ENCODE measurements around the gene FBXO15. TPM values are rescaled to one million over a fixed set of nuclear protein-coding genes. Genes with fewer than 3 reads are reported as not detected.

Gene FBXO15
- total and polyA plus RNA-seq, 2 donors (not counting 1 experiment from before 2014, with no cell fraction given) = 0.77 to 0.83 TPM

DNA sequence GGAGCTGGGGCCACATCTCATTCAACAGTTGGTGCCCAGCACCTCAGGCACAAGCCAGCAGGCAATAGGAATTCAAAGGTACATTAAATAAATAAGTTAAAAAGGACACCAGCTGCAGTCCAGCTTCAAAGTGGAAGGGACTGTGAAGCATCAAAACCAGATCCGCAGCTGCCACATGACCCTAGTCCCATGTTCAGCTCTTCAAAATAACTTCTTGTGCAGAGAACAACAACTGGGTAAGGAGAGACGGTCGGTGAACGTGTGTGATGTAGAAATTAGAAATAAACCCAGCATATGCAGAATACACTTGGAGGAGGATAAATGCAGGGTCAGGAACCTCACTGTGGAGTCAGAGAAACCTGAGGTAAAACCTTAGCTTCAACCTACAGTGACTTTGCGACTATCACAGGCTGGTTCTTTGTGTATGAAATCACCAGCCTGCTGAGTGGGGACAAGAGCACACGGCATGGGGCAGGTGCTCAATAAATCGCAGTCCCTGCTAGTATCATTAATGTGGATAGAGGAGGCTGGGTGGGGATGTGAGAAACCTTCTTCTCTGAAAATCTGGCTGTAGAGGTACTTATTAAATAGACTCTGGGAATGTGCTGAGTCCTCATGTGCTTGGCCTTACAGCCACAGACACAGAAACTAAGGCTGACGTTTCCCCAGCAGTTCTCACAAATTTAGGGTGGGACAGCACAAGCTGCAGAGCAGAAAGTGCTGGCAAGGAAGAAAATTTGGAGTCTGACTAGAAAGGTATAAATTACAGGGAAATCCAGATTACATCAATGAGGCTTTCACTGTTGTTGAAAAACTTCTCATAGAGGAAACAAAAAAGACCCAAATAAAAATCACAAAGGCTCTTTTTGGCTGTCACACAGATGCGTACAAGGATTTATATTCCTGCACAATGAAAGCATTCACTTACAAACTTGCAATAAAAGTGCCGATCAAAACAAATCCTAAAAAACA is 20.7 kb downstream of the FBXO15 start:
- no peak overlapping the region for H3K4me3 ChIP-seq (replicated peaks in 1 of 4; ENCODE audit: control extremely low read depth in 1 of 4, insufficient read depth in 1 of 4, low read depth in 3 of 4, low read length in 4 of 4)

DNA sequence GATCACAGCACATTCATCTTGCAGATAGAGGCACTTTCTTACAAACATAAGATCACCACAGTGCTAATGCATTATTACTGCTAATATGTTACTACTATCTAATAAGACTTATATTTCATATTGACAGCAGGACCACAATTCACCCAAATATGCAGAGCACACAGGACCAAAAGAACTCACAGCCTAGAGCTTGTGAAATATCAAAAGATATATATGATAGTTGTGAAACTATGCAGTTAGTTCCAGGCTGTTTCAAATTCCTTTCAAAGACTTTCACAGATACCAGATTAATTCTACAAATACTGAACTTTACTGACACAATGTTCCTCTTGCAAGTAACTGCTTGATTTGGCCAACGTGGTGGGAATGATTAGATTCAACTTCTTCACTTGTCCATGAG is 23.0 kb downstream of the FBXO15 start:
- peaks cover 10% of the 10 kb centered on the region for H3K27me3 ChIP-seq (ENCODE audit: control insufficient read depth, insufficient read depth, low read length)
- DNase-seq (ENCODE audit: low read depth in 2 of 2) = no peak
- H3K4me3 ChIP-seq (replicated peaks in 1 of 4; ENCODE audit: control extremely low read depth in 1 of 4, insufficient read depth in 1 of 4, low read depth in 3 of 4, low read length in 4 of 4) = no peak overlapping the region
- H3K9ac ChIP-seq (ENCODE audit: insufficient read depth, low read length) = no peak overlapping the region
- H3K36me3 ChIP-seq (ENCODE audit: control insufficient read depth, insufficient read depth, low read length) = no peaks in the 10 kb centered on the region
- no peak overlapping the region for H3K27ac ChIP-seq (ENCODE audit: insufficient read depth, low read length)
- H3K4me1 ChIP-seq (ENCODE audit: control insufficient read depth, extremely low read depth, insufficient read depth, low read length) = no peaks in the 10 kb centered on the region
- no peak overlapping the region for H3K4me2 ChIP-seq (ENCODE audit: extremely low read depth, insufficient read depth, low read length)
- H4K20me1 ChIP-seq (ENCODE audit: control insufficient read depth, extremely low read depth, insufficient read depth, low read length) = no peaks in the 10 kb centered on the region
- H3K79me2 ChIP-seq (ENCODE audit: control insufficient read depth, insufficient read depth, low read length) = no peaks in the 10 kb centered on the region
- no peak overlapping the region for H2AFZ ChIP-seq (ENCODE audit: low read length)
- no peak for TF ChIP-seq EZH2 (IDR thresholded peaks at IDR 0.05; ENCODE audit: low read length, missing control alignments)
- TF ChIP-seq, protein P1, sequence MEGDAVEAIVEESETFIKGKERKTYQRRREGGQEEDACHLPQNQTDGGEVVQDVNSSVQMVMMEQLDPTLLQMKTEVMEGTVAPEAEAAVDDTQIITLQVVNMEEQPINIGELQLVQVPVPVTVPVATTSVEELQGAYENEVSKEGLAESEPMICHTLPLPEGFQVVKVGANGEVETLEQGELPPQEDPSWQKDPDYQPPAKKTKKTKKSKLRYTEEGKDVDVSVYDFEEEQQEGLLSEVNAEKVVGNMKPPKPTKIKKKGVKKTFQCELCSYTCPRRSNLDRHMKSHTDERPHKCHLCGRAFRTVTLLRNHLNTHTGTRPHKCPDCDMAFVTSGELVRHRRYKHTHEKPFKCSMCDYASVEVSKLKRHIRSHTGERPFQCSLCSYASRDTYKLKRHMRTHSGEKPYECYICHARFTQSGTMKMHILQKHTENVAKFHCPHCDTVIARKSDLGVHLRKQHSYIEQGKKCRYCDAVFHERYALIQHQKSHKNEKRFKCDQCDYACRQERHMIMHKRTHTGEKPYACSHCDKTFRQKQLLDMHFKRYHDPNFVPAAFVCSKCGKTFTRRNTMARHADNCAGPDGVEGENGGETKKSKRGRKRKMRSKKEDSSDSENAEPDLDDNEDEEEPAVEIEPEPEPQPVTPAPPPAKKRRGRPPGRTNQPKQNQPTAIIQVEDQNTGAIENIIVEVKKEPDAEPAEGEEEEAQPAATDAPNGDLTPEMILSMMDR (conservative IDR thresholded peaks at IDR 0.05 in 1 of 2, IDR thresholded peaks at IDR 0.05 in 1 of 2; ENCODE audit: low read depth in 1 of 2, low read length in 2 of 2) = no peak
- H3K9me3 ChIP-seq (ENCODE audit: control insufficient read depth, insufficient read depth, low read depth, low read length) = no peaks in the 10 kb centered on the region

More for the DNA sequence above, 20.7 kb downstream of the FBXO15 start:
- TF ChIP-seq, protein P1 (conservative IDR thresholded peaks at IDR 0.05 in 1 of 2, IDR thresholded peaks at IDR 0.05 in 1 of 2; ENCODE audit: low read depth in 1 of 2, low read length in 2 of 2) = no peak
- no peak for TF ChIP-seq EZH2 (IDR thresholded peaks at IDR 0.05; ENCODE audit: low read length, missing control alignments)
- no peaks in the 10 kb centered on the region for H3K36me3 ChIP-seq (ENCODE audit: control insufficient read depth, insufficient read depth, low read length)
- no peak overlapping the region for H2AFZ ChIP-seq (ENCODE audit: low read length)
- peaks cover 10% of the 10 kb centered on the region for H3K27me3 ChIP-seq (ENCODE audit: control insufficient read depth, insufficient read depth, low read length)
- H3K9me3 ChIP-seq (ENCODE audit: control insufficient read depth, insufficient read depth, low read depth, low read length) = no peaks in the 10 kb centered on the region
- no peaks in the 10 kb centered on the region for H3K4me1 ChIP-seq (ENCODE audit: control insufficient read depth, extremely low read depth, insufficient read depth, low read length)
- no peak for DNase-seq (ENCODE audit: low read depth in 2 of 2)
- H3K79me2 ChIP-seq (ENCODE audit: control insufficient read depth, insufficient read depth, low read length) = no peaks in the 10 kb centered on the region
- H3K4me2 ChIP-seq (ENCODE audit: extremely low read depth, insufficient read depth, low read length) = no peak overlapping the region
- H4K20me1 ChIP-seq (ENCODE audit: control insufficient read depth, extremely low read depth, insufficient read depth, low read length) = no peaks in the 10 kb centered on the region
- no peak overlapping the region for H3K9ac ChIP-seq (ENCODE audit: insufficient read depth, low read length)
- H3K27ac ChIP-seq (ENCODE audit: insufficient read depth, low read length) = no peak overlapping the region

DNA sequence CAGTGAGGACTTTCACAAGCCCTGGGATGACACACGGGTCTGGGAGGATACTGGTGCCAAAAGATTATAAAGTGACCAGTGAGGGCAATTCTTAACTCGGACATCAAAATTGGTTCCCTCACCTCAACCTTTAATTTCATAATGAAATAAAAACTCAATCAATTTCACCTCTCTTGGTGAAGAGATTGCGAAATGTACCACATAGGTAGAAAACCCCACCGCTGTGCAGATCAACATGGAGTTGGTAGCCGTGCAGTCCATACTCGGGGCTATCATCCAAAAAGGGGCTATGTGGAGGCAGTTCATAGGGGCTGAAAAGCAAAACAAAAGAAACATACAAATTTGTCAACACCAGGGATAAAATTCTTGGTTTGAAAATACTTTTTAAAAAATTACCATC is 24.4 kb downstream of the FBXO15 start:
- Histone ChIP-seq H3K36me3 (ENCODE audit: control insufficient read depth, insufficient read depth, low read length) (no peaks in the 10 kb centered on the region), H3K79me2 (ENCODE audit: control insufficient read depth, insufficient read depth, low read length) (no peaks in the 10 kb centered on the region), H4K20me1 (ENCODE audit: control insufficient read depth, extremely low read depth, insufficient read depth, low read length) (no peaks in the 10 kb centered on the region), H3K4me3 (replicated peaks in 1 of 4; ENCODE audit: control extremely low read depth in 1 of 4, insufficient read depth in 1 of 4, low read depth in 3 of 4, low read length in 4 of 4) (no peak overlapping the region), H2AFZ (ENCODE audit: low read length) (no peak overlapping the region), H3K4me2 (ENCODE audit: extremely low read depth, insufficient read depth, low read length) (no peak overlapping the region), H3K4me1 (ENCODE audit: control insufficient read depth, extremely low read depth, insufficient read depth, low read length) (no peaks in the 10 kb centered on the region), H3K9ac (ENCODE audit: insufficient read depth, low read length) (no peak overlapping the region), H3K9me3 (ENCODE audit: control insufficient read depth, insufficient read depth, low read depth, low read length) (no peaks in the 10 kb centered on the region), H3K27me3 (ENCODE audit: control insufficient read depth, insufficient read depth, low read length) (peaks cover 10% of the 10 kb centered on the region), H3K27ac (ENCODE audit: insufficient read depth, low read length) (no peak overlapping the region)
- DNase-seq (ENCODE audit: low read depth in 2 of 2) = no peak
- no peak for TF ChIP-seq EZH2 (IDR thresholded peaks at IDR 0.05; ENCODE audit: low read length, missing control alignments)
- TF ChIP-seq, protein P1 (conservative IDR thresholded peaks at IDR 0.05 in 1 of 2, IDR thresholded peaks at IDR 0.05 in 1 of 2; ENCODE audit: low read depth in 1 of 2, low read length in 2 of 2) = no peak

Measured in fibroblast of lung (primary cell).